IMR-90 (cell line): ENCODE measurements around the gene RAI14.

ENCODE experiments used
- CEBPB ChIP-seq: IDR thresholded peaks from 2 replicates; pipeline ENCODE4 v1.6.1; 2012; ENCODE audit warnings: low read depth, low read length, improper control_type of control experiment
- MAFK ChIP-seq: IDR thresholded peaks from 2 replicates; pipeline ENCODE4 v1.6.1; 2012; ENCODE audit warnings: low read depth, low read length, improper control_type of control experiment
- MAZ ChIP-seq: IDR thresholded peaks from 2 replicates; pipeline ENCODE4 v1.6.1; 2012; ENCODE audit warnings: low read depth, mild to moderate bottlenecking, low read length, improper control_type of control experiment, moderate library complexity, borderline replicate concordance
- MXI1 ChIP-seq: IDR thresholded peaks from 2 replicates; pipeline ENCODE4 v1.6.1; 2012; ENCODE audit warnings: low read depth, mild to moderate bottlenecking, low read length, moderate library complexity, borderline replicate concordance
- POLR2A ChIP-seq: IDR thresholded peaks from 2 replicates; pipeline ENCODE4 v1.6.1; 2012; ENCODE audit warnings: mild to moderate bottlenecking, low read depth, low read length
- RCOR1 ChIP-seq: IDR thresholded peaks from 2 replicates; pipeline ENCODE4 v1.6.1; 2012; ENCODE audit warnings: mild to moderate bottlenecking, low read length, improper control_type of control experiment; ENCODE audit not compliant: insufficient replicate concordance
- RFX5 ChIP-seq: IDR thresholded peaks from 2 replicates; pipeline ENCODE4 v1.8.0; 2012; ENCODE audit warnings: low read depth, mild to moderate bottlenecking, low read length, moderate library complexity
- TF ChIP-seq, protein P1 (sequence below): conservative IDR thresholded peaks from 2 replicates; pipeline ENCODE4 v1.5.1; 2012; ENCODE audit warnings: mild to moderate bottlenecking, low read depth, low read length, improper control_type of control experiment
- TF ChIP-seq, protein P2 (sequence below): fragments of 150-350 bp; IDR thresholded peaks from 2 replicates; pipeline ENCODE4 v1.6.1; 2016; ENCODE audit warnings: low read depth, mild to moderate bottlenecking, low read length, moderate library complexity, borderline replicate concordance

DNA sequence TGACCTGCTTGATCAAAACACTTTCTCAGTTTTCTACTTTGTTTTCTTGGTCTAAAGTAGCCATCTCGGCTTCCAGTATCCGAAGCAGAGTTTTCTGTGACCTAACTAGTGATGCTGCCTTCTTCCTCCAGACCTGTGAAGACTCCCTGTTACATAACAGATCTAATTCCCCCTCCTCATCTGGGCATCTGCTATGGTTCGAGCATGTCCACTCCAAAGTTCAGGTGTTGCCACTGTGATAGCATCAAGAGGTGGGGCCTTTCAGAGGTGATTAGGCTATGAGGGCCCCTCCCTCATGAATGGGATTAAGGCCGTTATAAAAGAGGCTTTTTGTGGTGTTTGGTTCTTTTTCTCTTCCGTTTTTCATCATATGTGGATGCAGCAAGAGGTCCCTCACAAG is 203.1 kb downstream of the RAI14 start:
- TF ChIP-seq, protein P1, sequence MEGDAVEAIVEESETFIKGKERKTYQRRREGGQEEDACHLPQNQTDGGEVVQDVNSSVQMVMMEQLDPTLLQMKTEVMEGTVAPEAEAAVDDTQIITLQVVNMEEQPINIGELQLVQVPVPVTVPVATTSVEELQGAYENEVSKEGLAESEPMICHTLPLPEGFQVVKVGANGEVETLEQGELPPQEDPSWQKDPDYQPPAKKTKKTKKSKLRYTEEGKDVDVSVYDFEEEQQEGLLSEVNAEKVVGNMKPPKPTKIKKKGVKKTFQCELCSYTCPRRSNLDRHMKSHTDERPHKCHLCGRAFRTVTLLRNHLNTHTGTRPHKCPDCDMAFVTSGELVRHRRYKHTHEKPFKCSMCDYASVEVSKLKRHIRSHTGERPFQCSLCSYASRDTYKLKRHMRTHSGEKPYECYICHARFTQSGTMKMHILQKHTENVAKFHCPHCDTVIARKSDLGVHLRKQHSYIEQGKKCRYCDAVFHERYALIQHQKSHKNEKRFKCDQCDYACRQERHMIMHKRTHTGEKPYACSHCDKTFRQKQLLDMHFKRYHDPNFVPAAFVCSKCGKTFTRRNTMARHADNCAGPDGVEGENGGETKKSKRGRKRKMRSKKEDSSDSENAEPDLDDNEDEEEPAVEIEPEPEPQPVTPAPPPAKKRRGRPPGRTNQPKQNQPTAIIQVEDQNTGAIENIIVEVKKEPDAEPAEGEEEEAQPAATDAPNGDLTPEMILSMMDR: no peak
- TF ChIP-seq POLR2A (no peak), CEBPB (no peak), MXI1 (no peak), RCOR1 (no peak), RFX5 (no peak), MAFK (no peak), MAZ (no peak)
- TF ChIP-seq, protein P2, sequence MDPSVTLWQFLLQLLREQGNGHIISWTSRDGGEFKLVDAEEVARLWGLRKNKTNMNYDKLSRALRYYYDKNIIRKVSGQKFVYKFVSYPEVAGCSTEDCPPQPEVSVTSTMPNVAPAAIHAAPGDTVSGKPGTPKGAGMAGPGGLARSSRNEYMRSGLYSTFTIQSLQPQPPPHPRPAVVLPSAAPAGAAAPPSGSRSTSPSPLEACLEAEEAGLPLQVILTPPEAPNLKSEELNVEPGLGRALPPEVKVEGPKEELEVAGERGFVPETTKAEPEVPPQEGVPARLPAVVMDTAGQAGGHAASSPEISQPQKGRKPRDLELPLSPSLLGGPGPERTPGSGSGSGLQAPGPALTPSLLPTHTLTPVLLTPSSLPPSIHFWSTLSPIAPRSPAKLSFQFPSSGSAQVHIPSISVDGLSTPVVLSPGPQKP: no peak
